Glutamatergic neuron (in vitro differentiated cells): ENCODE measurements around the gene TMEM132E. TPM values are rescaled to one million over a fixed set of nuclear protein-coding genes. Genes with fewer than 3 reads are reported as not detected.

Experiments used
- DNase-seq: peaks from one replicate; pipeline ENCODE4 v3.0.0; 2022
- H3K27ac Mint-ChIP-seq: one replicate; pipeline ENCODE4 v1.8.0; 2020; ENCODE audit warnings: mild to moderate bottlenecking, mixed read lengths, inconsistent platforms; ENCODE audit not compliant: unreplicated experiment
- H3K27me3 Mint-ChIP-seq: one replicate; pipeline ENCODE4 v1.8.0; 2020; ENCODE audit warnings: mild to moderate bottlenecking, moderate library complexity, mixed read lengths, inconsistent platforms; ENCODE audit not compliant: unreplicated experiment
- H3K36me3 Mint-ChIP-seq: one replicate; pipeline ENCODE4 v1.8.0; 2020; ENCODE audit warnings: mild to moderate bottlenecking, mixed read lengths, inconsistent platforms; ENCODE audit not compliant: unreplicated experiment
- H3K4me1 Mint-ChIP-seq: one replicate; pipeline ENCODE4 v1.8.0; 2020; ENCODE audit warnings: mild to moderate bottlenecking, low read depth, mixed read lengths, inconsistent platforms; ENCODE audit not compliant: unreplicated experiment
- H3K4me3 Mint-ChIP-seq: one replicate; pipeline ENCODE4 v1.8.0; 2020; ENCODE audit warnings: mild to moderate bottlenecking, mixed read lengths, inconsistent platforms; ENCODE audit not compliant: unreplicated experiment
- H3K9me3 Mint-ChIP-seq: one replicate; pipeline ENCODE4 v1.8.0; 2020; ENCODE audit warnings: mild to moderate bottlenecking, moderate library complexity, mixed read lengths, inconsistent platforms; ENCODE audit not compliant: unreplicated experiment
- CTCF ChIP-seq: fragments of 200-600 bp; sonication (generic); IDR thresholded peaks from one replicate; pipeline ENCODE4 v1.5.0; 2021; ENCODE audit not compliant: partially characterized antibody, unreplicated experiment
- total RNA-seq: library from RNA; stranded (reverse); fragmentation: NEBNext Ultra II Directional; extraction: Animal tissue kit (Norgen Biotek cat#: 25700); gene quantifications from one replicate; pipeline ENCODE4 v1.2.1, GENCODE V29; 2021; ENCODE audit not compliant: unreplicated experiment

Gene TMEM132E
- total RNA-seq, 1 donor from 2014 or later: 93.6 TPM

DNA sequence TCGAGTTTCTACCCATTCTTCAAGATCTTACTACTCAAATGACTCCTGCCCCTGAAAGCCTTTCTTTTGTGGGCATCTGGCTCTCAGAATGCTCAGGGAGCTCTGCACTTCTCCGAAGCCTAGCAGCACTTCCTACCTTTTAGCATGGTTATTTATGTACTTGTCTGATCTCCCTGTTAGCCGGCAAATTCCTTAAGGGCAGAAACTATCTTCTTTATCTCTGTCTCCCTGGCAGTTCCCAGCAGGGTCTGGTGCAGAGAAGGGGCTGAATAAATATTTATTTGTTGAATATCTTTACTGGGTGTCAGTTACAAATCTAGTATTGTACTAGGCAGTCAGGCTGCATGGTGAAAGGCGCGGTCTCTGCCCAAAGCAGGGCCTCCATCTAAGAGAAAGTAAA, 30.7 kb downstream of the TMEM132E start:
- TF ChIP-seq CTCF: no peak
- Mint-ChIP-seq H3K27me3 (peaks cover 7% of the 10 kb centered on the region), H3K36me3 (no peaks in the 10 kb centered on the region), H3K4me1 (peaks cover 67% of the 10 kb centered on the region), H3K9me3 (peaks cover 19% of the 10 kb centered on the region), H3K27ac (peak overlapping the region; percentile 89), H3K4me3 (peak overlapping the region; percentile 26)
- no peak for DNase-seq

- Mint-ChIP-seq H3K27me3 (peaks cover 10% of the 10 kb centered on the region), H3K4me3 (peak overlapping the region; percentile 26), H3K4me1 (peaks cover 69% of the 10 kb centered on the region), H3K9me3 (peaks cover 23% of the 10 kb centered on the region), H3K27ac (peak overlapping the region; percentile 89), H3K36me3 (no peaks in the 10 kb centered on the region)
- no peak for TF ChIP-seq CTCF
- no peak for DNase-seq
These were observed 31.1 kb downstream of the TMEM132E start for GRCh38 chr17:34610506-34610905.

DNA sequence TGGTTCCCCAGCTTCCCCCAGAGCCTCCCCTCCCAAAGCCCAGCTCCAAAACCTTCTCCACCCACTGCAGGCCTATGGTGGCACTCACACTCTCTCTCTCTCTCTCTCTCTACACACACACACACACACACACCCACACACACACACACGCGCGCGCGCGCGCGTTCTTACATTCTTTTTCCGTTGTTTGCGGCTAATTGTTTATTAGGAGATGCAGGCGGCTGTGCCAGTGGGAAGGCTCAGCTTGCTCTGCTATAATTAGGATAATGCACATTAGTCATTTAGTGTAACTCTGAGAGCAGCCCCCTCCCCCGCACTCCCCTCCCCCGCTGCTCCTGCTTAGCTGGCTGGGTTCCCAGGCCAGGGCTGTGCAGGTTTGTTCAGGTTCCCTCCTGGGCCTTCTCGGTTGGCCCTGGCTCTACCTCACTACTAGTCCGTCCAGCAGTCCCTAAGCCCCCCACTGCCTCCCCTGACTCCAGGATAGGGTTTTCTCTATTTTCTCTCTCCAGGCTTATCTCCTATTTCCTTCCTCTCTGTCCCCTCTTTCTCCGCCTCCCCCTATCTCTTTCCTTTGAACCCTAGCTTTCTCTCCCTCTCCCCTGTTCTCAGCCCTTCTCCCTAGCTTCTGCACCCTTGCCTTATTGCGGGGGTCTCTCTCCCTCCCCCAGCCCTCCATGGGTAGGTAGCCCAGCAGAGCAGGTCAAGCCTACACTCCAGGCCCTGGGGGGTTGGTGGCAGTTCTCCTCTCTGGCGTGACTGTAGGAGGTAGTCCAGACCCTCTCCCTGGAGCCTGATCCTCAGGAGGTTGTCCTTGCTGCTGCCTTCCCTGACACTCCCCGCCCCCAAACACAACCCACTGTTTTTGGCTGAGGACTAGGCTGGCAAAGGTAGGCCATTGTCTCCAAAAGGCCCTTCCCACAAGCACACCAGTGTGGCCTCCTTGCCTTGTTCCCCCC, 34.0 kb downstream of the TMEM132E start:
- TF ChIP-seq CTCF: no peak
- Mint-ChIP-seq H3K27ac (peak overlapping the region; percentile 95), H3K4me1 (peaks cover 77% of the 10 kb centered on the region), H3K36me3 (no peaks in the 10 kb centered on the region), H3K27me3 (peaks cover 20% of the 10 kb centered on the region), H3K9me3 (peaks cover 31% of the 10 kb centered on the region), H3K4me3 (peak overlapping the region; percentile 51)
- peak; percentile 82 for DNase-seq

- TF ChIP-seq CTCF: no peak
- peaks cover 8% of the 10 kb centered on the region for H3K36me3 Mint-ChIP-seq
- peak overlapping the region; percentile 95 for H3K27ac Mint-ChIP-seq
- peak overlapping the region; percentile 60 for H3K4me3 Mint-ChIP-seq
- DNase-seq: no peak
- H3K27me3 Mint-ChIP-seq: peaks cover 23% of the 10 kb centered on the region
- H3K4me1 Mint-ChIP-seq: peaks cover 73% of the 10 kb centered on the region
- peaks cover 33% of the 10 kb centered on the region for H3K9me3 Mint-ChIP-seq
These were observed 35.3 kb downstream of the TMEM132E start for GRCh38 chr17:34614698-34615097.

GRCh38 chr17:34615326-34615725, 35.9 kb downstream of the TMEM132E start:
- peak overlapping the region; percentile 99 for H3K27ac Mint-ChIP-seq
- H3K9me3 Mint-ChIP-seq: peaks cover 35% of the 10 kb centered on the region
- H3K36me3 Mint-ChIP-seq: peaks cover 8% of the 10 kb centered on the region
- peak overlapping the region; percentile 88 for H3K4me3 Mint-ChIP-seq
- H3K27me3 Mint-ChIP-seq: peaks cover 21% of the 10 kb centered on the region
- DNase-seq: no peak
- peaks cover 72% of the 10 kb centered on the region for H3K4me1 Mint-ChIP-seq
- TF ChIP-seq CTCF: no peak
